Measurements from ENCODE around the gene ZBTB20.

ZBTB20 gene

DNA sequence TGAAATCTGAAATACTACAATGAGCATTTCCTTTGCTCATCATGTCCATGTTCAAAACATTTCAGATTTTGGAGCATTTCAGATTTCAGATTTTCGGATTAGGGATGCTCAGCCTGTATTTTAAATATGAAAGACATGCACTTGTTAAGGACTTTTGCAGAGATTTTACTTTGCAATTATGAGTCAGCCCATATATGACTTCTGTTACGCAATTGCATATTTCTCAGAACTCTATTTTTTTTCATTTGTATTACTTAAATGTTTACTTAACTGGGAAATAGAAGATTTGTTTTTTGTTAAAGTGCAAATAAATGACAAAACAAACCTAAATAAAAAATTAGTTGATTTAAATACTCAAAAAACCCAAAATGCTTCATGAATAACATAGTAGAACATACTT, 376.2 kb downstream of the ZBTB20 start:
- no peak for DNase-seq (ENCODE audit: low read depth, low spot score)

DNA sequence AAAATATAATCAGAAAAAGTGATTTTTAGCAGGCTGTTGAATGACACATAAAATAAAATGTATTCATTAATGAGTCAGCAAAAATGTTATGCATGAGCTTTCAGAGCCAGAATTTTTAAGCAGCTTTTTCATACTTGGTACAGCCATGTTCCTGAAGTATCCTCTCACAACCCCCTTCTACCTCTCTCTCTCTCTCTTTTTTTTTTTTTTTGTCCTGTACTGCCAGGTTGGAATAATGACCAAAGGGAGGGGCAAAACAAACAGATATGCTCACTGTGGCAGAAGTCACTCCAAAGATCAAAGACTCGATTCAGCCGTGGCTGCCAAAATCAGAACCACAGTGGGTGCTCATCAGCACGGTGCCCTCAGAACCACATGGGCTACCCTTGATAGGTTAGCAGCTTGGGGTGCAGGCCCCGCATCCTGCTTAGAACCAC, 383.0 kb downstream of the ZBTB20 start:
- DNase-seq (ENCODE audit: low read depth, low spot score) = no peak

DNA sequence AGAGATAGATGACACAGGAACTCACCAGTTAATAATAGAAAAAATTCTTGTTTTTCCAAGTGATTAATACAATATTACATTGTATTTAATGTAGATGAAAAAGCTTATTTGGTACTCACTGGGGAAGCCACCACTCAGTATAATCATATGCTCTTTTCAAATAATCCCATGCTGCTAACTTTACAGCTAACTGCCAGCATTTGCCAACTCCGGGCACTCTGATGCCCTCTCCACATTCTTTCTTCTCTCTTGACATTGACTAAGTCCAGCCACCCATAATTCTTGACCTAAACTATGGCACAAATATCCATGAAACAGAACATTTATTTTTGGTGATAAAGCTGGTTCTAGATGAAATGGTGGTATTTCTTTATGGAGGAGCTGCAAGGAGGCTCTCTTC, 384.9 kb downstream of the ZBTB20 start:
- no peak for DNase-seq (ENCODE audit: low read depth, low spot score)

DNA sequence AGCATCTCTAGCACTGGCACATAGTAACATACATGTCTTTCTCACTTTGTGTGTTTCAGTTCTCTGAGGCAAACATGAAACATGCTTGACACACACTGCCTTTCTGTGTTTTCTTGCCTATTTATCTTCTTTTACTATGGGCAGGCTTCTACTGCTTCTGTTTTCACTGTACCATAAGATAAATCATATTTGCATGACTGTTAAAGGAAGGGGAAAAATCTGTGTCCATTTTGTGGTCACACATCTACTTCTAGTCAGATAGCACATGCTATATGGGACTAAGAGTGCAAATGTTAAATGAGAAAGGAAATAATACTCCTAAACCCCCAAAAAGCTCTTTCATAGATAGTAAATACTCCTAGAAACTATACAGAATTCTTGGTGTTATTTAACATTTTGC, 386.4 kb downstream of the ZBTB20 start:
- no peak for DNase-seq (ENCODE audit: low read depth, low spot score)

DNA sequence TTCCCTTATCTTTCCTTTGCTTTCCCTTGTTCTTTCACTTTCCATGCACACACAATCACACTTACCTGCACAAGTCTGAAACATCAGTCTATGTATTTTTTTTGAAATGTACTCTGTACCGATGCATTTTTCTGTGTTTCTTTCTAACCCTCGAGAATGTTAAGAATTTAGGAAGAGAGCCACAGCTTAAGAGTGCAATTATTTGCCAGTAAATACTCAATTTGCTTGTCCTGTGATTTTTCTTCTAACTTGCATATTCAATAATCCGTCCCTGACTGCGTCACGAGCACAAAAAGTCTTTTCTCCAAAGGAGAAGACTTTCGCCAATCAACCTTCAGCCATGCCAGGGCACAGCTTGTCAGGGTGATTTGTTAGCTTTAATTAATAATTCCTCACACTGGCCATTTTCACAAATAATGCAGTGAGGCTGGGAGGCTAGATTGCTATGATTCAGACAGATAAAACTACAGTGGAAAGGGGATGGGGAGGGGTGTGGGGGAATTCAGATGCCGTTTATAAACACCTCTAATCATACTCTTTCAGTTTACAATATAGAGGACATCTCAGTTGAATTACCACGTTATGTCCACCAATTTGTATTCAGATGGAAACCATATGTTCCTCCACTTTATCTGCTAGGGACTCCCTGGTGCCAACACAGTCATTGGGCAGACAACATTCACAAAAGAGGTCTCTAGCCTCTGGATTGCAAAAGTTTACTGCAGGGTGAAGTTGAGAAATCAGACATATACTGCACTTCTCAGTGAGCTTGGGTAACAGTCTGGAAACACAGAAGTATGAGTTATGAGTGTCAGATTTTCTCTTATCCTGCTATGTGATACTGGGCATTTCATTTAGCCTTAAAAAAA, 388.0 kb downstream of the ZBTB20 start:
- DNase-seq (ENCODE audit: low read depth, low spot score) = no peak

DNA sequence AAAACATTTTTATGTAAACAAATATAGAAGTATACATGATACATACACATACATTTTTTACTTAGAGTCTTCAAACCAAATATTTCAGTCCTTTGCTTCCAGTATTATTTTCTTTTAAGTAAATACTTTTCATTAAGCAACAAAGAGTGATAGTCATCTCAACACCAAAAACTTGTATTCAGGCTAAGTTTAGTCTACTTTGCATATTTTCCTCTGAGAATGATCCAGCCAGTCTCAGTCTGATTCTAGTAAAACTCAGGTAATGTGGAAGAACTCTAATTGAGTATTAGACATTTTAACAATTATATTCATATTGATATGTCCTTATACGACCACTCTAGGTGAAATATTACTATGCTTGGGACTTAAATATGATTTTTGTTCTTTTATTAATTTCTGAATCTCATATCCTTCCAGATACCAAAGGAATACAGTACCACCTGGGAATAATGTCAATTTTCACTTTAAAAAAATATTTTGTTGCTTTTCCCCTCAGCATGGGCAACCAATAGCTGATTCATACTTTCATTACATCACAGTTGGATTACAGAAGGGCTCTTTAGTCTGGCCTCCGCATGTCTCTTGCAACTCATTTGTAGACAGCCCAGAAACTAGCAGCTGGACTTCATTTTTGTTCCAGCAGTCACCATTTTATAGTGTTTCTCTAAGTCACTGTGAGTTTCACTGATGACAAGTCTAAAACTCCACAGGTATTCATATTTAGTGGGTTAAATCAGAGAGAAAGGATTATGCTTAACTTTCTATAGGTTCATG, 390.4 kb downstream of the ZBTB20 start:
- no peak for DNase-seq (ENCODE audit: low read depth, low spot score)

DNA sequence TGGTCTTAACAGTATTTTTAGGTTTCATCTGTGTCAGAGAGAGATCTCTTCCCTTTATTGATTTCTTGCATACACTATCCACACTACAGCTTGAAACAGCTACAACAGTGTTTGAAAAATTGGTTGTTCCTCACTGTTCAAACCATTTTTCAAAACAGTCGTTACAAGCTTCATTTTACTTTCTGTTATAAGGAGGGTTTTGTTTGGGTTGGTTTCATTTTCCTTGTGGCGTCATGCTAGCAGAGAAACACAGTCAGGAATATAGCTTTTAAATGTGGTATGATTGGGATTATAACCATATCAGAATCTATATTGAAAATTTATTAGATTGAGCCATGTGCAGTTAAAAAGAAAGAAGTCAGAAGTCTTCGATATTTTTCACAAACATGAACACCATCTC, 400.6 kb downstream of the ZBTB20 start:
- DNase-seq (ENCODE audit: low read depth, low spot score) = no peak

DNA sequence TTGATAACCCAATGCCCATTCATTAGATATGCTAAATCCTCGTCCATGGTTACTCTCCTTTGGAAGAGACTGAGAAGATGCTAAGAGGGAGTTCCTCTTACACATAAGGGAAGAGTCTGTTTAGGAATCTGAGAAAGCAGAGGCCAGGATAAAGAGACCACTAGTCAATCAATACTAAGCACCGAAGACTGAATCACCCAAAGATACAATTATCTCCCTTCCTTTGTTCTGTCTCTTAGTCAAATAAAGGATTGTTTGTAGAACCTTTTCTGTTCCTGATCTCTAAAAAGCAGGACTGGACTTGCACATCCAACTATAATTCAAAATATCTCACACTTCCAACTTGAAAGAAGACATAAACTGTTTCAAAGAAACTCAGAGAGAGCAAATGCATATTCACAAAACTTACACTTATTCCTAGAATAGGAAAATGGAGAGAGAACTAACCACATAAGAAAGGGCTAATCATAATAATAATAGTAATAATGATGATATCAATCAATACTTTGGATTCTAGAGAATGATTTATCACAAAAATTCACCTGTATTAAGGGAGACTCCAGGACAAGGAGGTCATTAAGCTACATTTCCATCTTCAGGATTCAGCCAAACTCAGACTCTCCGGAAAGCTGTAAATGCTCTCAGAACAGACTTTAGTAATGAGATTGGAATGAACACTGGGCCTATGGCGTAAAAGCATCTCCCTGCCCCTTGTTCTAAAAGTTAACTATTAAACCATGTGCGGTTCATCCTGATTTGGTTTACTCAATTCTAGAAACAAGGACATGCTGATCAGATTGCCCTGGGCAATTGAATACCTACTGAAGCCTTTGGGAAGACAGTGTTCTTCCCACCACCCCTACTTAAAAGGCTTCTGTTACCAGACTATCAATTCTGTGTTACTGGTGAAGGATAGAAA, 401.5 kb downstream of the ZBTB20 start:
- DNase-seq (ENCODE audit: low read depth, low spot score) = no peak

DNA sequence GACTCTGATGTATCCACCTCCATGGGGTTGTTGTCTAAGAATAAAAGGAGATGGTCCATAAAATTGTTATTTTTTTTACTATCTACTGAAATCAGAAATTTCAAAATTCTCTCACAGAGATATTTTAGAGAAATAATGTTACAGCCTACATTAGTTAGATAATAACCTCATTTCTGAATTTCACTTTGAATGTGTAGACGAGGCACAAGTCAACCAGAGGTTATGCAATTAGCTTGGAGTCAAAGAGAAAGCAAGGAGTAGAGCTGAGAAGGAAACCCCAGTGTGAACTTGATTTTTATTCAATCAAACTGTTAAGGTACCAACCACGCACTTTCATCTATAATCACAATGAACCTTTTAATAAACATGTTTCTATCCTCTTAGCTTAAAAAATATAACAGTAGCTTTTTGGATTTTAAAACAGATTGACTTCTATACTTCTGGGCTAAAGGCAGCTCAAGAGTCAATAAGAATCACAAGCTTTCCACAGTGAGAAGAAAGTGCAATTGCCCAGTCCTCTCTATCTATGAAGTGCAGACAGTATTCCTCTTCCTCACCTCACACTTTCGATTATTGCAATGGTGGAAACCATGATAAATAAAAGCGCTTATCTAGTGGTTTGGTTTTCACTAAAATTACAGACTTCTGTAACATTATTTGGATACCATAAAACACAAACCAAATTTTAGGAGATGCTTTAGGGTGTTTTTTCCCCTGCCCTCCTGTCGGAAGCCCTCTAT, 403.2 kb downstream of the ZBTB20 start:
- DNase-seq (ENCODE audit: low read depth, low spot score) = no peak

DNA sequence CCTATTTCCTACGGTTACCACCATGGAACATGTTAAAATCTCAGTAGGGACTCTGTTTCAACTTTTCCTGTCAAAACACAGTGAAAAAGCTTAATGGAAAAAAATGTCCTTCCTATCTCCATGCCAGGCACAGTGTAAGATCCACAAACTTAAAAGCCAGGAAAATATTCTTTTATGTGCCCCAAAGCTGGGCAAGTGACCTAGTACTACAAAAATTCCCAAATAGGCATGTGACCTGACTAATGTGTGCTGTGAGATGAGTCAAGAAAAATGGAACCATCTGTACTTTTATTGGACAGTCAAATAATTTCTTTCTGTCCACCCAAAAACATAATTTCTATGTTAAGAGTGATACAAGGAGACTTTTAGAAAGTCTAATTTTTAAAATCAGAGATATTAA, 406.0 kb downstream of the ZBTB20 start:
- no peak for DNase-seq (ENCODE audit: low read depth, low spot score)

DNA sequence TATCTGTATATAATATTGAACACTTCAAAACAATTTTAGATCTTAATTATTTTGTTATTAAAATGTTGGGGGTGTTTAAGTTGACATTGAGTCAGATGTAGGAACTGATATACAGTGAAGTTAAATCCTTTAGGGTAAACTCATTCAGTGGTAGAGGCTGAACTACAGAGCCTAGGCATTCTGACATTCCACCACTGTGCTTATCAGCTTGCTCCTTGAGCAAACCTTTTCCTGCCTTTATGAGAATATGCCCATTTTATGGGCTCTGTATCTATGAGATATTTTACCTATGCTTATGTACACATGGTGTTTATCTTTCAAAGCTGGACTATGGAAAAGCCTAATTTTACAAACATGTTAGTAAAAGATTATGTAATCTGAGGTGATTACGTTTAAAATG, 407.5 kb downstream of the ZBTB20 start:
- no peak for DNase-seq (ENCODE audit: low read depth, low spot score)

DNA sequence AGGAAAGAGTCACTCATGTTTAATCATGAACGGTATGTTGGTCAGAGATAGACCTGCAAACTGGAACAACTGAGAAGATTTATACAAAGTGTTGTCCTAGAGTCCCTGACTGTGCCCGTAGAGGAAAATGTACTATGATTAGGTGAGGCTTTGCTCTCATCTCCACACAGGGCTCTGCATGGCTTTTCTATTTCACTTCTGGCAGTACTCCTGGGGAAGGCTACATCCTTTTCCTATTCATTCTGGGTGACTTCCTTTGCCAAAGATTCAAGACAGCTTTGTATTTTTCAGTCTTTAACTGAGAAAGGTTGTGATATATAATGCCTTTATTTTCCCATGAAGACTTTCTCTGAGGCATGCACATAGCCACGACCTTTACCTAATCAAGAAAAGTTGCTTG, 414.7 kb downstream of the ZBTB20 start:
- no peak for DNase-seq (ENCODE audit: low read depth, low spot score)

DNA sequence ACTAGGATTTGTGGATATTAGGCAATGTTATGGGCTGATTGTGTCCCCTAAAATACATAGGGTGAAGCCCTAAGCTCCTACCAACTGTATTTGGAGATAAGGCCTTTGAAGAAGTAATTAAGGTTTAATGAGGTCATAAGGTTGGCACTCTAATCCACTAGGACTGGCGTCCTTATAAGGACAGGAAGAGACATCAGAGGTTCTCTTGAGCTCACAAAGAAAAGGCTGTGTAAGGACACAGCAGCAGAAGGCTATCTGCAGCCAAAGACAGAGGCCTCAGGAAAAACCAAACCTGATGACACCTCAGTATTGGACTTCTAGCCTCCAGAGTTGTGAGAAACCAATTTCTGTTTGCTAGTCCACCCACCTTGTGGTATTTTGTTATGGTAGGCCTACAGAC, 416.7 kb downstream of the ZBTB20 start:
- no peak for DNase-seq (ENCODE audit: low read depth, low spot score)

DNA sequence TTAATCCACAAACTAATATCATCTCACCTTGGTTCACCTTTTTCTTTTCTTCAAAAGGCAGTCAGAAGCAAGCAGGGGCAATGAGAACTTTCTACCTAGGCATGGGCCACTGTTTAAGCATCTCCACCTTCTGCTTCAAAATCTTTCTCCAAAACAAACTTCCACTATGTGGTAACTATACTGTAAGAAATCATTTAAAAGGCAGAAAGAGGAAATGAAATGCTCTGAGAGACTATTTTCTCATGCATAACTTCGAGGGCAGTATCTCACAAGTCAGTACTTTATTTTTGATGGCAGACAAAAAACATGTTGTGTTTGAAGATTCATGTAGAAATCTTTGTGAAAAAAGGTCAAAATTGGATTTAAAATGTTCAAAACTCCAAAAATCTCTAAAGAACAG, 419.7 kb downstream of the ZBTB20 start:
- DNase-seq (ENCODE audit: low read depth, low spot score) = no peak

DNA sequence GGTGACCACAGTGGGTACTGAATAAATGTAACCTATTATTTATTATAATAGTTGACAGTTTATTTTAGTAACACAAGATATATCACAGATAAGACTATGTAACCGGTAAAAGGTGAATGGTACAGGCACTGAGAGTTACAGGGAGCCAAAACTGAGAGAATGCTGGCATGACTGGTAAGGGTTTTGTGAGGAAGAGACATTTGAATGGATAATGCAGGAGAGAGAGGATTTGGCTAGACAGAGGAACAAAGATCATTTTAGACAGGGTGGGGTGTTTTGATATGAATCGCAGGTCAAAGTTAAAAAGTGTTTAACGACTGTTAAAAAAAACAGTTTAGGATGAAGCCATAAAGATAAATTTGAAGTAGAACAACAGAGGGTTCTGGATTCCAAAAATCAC, 421.1 kb downstream of the ZBTB20 start:
- no peak for DNase-seq (ENCODE audit: low read depth, low spot score)

DNA sequence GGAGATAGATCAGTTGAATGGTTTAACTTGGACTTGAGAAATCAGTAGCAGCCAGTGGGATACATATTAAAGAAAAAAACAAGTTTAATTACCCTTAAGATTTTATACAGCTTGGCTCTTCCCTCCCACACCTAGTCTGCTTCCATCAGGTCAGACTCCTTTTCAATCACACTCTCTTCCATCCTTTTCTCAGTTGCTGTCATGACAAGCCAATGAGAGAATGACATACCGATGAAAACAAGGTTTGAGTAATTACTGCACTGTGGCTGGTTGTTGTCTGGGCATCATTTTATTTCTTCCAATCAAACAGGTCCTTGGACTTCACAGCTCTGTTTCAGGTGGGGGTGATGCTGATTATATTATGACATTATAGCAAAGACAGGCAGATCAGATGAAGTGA, 424.6 kb downstream of the ZBTB20 start:
- DNase-seq (ENCODE audit: low read depth, low spot score) = no peak

DNA sequence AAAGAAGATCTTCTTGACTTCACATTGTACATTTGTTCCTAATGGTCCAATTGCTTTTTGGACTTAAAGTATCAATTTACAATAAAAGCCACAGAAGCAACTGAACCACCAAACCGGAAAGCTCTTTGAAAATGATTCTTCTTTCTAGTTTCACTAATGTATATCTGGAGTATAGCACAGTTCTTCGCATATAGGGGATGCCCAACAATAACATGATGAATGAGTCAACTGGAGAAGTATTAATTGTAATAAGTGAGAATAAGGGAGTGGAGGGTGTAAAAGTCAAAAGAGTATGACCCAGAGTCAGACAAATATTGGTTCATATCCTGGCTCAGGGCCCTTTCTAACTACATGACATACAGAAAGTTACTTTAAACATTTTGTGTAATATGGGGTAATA, 425.2 kb downstream of the ZBTB20 start:
- DNase-seq (ENCODE audit: low read depth, low spot score) = no peak

DNA sequence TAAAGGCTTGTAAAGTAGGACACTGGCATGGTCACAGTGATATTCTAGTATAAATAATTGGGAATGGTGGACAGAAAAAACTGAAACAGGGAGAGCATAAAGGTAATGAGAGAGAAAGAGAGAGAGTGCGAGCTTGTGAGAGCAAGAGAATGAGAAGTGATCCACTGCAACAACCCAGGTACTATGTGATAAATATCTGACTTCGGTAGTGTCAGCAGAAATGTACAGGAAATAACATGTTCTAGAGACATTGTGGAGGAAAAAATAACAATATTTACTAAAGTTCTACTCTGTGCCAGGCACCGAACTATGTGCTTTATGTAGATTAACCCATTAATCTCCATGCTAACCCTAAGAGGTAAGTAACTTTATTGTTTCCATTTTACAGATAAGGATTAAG, 425.9 kb downstream of the ZBTB20 start:
- no peak for DNase-seq (ENCODE audit: low read depth, low spot score)

DNA sequence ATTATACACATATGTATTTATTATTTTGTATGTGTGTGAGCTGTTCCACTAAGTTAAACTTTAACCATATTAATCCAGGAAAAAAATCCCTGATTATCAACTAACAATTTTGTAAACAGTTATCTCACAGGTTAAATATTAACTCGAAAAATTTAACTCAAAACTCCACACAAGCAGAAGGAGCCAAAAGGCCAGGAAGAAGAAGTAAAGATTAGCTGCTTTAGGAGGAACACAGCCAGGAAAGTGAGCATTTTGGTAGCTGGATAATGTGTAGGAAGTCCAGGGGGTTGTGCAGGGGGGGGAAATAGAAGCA, 428.2 kb downstream of the ZBTB20 start:
- DNase-seq (ENCODE audit: low read depth, low spot score) = no peak

DNA sequence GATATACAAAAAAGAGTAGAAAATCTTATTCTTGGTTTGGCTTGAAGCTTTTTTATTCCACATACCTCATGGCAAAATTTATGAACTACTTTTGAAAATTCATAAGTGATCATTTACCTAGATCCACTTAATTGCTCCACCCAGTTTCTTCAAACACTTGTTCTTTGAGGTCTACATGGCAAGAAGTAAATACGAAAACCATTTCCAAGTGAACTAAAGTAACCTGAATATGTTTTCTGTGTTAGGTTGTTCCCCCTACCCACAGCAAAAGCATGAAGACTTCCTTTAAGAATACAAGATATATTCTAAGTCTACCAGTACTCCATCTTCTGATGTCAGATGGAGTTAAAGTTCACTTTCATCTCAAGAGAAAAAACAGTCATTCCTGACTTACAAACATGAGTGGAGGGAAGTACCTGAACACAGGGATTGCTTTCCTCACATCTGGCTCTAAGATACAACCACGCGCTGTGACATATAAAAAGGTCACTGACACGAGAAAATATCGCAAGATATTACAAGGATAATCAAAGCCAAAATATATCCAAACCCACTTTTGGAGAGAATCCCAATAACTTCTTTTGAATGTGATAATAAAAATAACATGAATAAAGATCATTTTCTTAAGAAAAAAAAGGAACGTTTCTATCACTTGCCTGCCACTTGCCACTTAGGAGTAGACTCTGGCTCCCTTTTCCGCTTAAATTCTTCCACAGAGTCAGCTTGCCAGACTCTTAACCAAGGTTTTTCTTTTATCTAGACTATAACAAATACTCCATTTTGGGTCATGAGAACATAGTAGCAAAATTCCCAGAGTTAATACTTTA, 428.8 kb downstream of the ZBTB20 start:
- DNase-seq (ENCODE audit: low read depth, low spot score) = no peak

DNA sequence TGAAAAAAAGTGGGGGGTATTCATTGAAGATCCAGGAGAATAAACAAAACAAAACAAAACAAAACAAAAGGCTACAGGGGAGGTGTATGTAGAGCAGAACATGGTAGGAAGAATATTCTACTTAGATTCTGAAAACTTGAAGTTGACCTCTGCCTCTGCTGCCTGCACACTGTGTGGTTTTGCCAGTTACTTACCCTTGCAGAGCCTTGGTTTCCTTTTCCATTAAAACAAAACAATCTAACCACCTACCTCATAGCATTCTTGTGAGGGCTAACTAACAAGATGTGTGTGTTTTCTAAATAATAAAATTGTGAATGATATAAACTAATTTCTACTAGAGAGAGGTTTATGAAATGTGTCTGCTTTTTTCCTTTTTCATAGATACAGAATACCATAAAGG, 430.2 kb downstream of the ZBTB20 start:
- no peak for DNase-seq (ENCODE audit: low read depth, low spot score)
